PFSK-1 (cell line): ENCODE measurements around the gene CCR3.

Experiments
- FOXP2 ChIP-seq: optimal IDR thresholded peaks from 2 replicates; pipeline ENCODE3; 2011; ENCODE audit warnings: borderline replicate concordance, control low read depth, inconsistent platforms; ENCODE audit not compliant: insufficient read depth; ENCODE audit errors: extremely low read length, extremely low read depth
- POLR2AphosphoS5 ChIP-seq: IDR thresholded peaks from 2 replicates; pipeline ENCODE4 v1.6.1; 2012; ENCODE audit warnings: low read depth, mild to moderate bottlenecking, control low read depth, low read length, moderate library complexity
- REST ChIP-seq, 2 experiments: IDR thresholded peaks; 2 replicates each; pipeline versions ENCODE4 v1.6.1 to v1.8.0; 2011 to 2012; ENCODE audit warnings: low read depth in 2 of 2, low read length in 2 of 2, control low read depth in 1 of 2, inconsistent platforms in 1 of 2, mild to moderate bottlenecking in 1 of 2, moderate library complexity in 1 of 2; ENCODE audit not compliant: insufficient read depth in 1 of 2
- SIN3A ChIP-seq: IDR thresholded peaks from 2 replicates; pipeline ENCODE4 v1.6.1; 2012; ENCODE audit warnings: mild to moderate bottlenecking, low read length, moderate library complexity, borderline replicate concordance; ENCODE audit not compliant: insufficient read depth
- TAF1 ChIP-seq: IDR thresholded peaks from 2 replicates; pipeline ENCODE4 v1.6.1; 2012; ENCODE audit warnings: low read length, control low read depth, borderline replicate concordance; ENCODE audit not compliant: insufficient read depth

The CCR3 gene

GRCh38 chr3:46239301-46239938 is 2.8 kb upstream of the CCR3 start:
- TF ChIP-seq POLR2AphosphoS5 (no peak), REST (IDR thresholded peaks at IDR 0.05; ENCODE audit: insufficient read depth in 1 of 2, low read depth in 2 of 2, low read length in 2 of 2) (no peak), FOXP2 (no peak), SIN3A (no peak), TAF1 (no peak)

- TF ChIP-seq TAF1 (no peak), SIN3A (no peak), FOXP2 (no peak), REST (IDR thresholded peaks at IDR 0.05; ENCODE audit: insufficient read depth in 1 of 2, low read depth in 2 of 2, low read length in 2 of 2) (no peak), POLR2AphosphoS5 (no peak)
Observed at GRCh38 chr3:46239952-46240351, 2.3 kb upstream of the CCR3 start.

- TF ChIP-seq REST (IDR thresholded peaks at IDR 0.05; ENCODE audit: insufficient read depth in 1 of 2, low read depth in 2 of 2, low read length in 2 of 2) = no peak
- no peak for TF ChIP-seq FOXP2
- TF ChIP-seq SIN3A = no peak
- no peak for TF ChIP-seq POLR2AphosphoS5
- TF ChIP-seq TAF1 = no peak
Observed at GRCh38 chr3:46243560-46243959, 1.3 kb downstream of the CCR3 start.

- TF ChIP-seq TAF1 (no peak), POLR2AphosphoS5 (no peak), REST (IDR thresholded peaks at IDR 0.05; ENCODE audit: insufficient read depth in 1 of 2, low read depth in 2 of 2, low read length in 2 of 2) (no peak), FOXP2 (no peak), SIN3A (no peak)
Observed at GRCh38 chr3:46245146-46245545, 2.9 kb downstream of the CCR3 start.

GRCh38 chr3:46252980-46253379 is 10.7 kb downstream of the CCR3 start:
- TF ChIP-seq FOXP2 = no peak
- TF ChIP-seq SIN3A = no peak
- TF ChIP-seq POLR2AphosphoS5 = no peak
- TF ChIP-seq REST (IDR thresholded peaks at IDR 0.05; ENCODE audit: insufficient read depth in 1 of 2, low read depth in 2 of 2, low read length in 2 of 2) = no peak
- no peak for TF ChIP-seq TAF1
